H1 (cell line): ENCODE data around the gene SYCE3. TPM values are rescaled to one million over a fixed set of nuclear protein-coding genes. Genes with fewer than 3 reads are reported as not detected.

Experiments used
- ASH2L ChIP-seq: fragments of 200-600, 300-600 bp; sonication (generic); IDR thresholded peaks from one replicate; pipeline ENCODE4 v1.7.1; 2017; ENCODE audit warnings: low read length
- CBX5 ChIP-seq: fragments of 300-800, 300-1000 bp; sonication (generic); IDR thresholded peaks from 2 replicates; pipeline ENCODE4 v1.7.1; 2016; ENCODE audit warnings: antibody characterized with exemption, low read length, low read depth
- GTF2F1 ChIP-seq: IDR thresholded peaks from 2 replicates; pipeline ENCODE4 v1.6.1; 2012; ENCODE audit warnings: low read depth, low read length, improper control_type of control experiment, borderline replicate concordance
- SRF ChIP-seq: IDR thresholded peaks from 2 replicates; pipeline ENCODE4 v1.6.1; 2011; ENCODE audit warnings: mild to moderate bottlenecking, low read depth, low read length, moderate library complexity
- USF2 ChIP-seq: IDR thresholded peaks from 2 replicates; pipeline ENCODE4 v1.6.1; 2011; ENCODE audit warnings: low read length, improper control_type of control experiment
- polyA plus RNA-seq, 7 experiments: library from polyadenylated mRNA; depleted of rRNA in 3 of 7; stranded (reverse) in 5 of 7; unstranded in 2 of 7; fragments of >200 nt in 5 of 7; fragments of 200-250 nt in 2 of 7; gene quantifications; 1 replicate in 5 of 7; 2 replicates in 1 of 7; 4 replicates in 1 of 7; pipeline versions ENCODE4 v1.2.1 to v1.2.3, GENCODE V29; 2011 to 2013; ENCODE audit warnings: missing spikeins in 2 of 7, mixed read lengths in 2 of 7
- total RNA-seq: library from RNA; stranded (reverse); fragmentation: NEBNext Ultra II Directional; extraction: Animal tissue kit (Norgen Biotek cat#: 25700); gene quantifications from 2 replicates; pipeline ENCODE4 v1.2.1, GENCODE V29; 2021
- TF ChIP-seq, protein P1 (sequence below): fragments of 300-600 bp; sonication (generic); IDR thresholded peaks from 2 replicates; pipeline ENCODE4 v1.7.1; 2012; ENCODE audit warnings: low read length, moderate library complexity, mild to moderate bottlenecking, inconsistent platforms; ENCODE audit not compliant: insufficient replicate concordance
- TF ChIP-seq, protein P2 (sequence below): IDR thresholded peaks from 2 replicates; pipeline ENCODE4 v1.6.1; 2012; ENCODE audit warnings: low read length, inconsistent platforms

SYCE3 gene
- total and polyA plus RNA-seq, 2 of the 8 experiments (the other 6 are each of a cell fraction or from before 2014, with no cell fraction given): 1.9 TPM; not detected in 1

- TF ChIP-seq, protein P1, sequence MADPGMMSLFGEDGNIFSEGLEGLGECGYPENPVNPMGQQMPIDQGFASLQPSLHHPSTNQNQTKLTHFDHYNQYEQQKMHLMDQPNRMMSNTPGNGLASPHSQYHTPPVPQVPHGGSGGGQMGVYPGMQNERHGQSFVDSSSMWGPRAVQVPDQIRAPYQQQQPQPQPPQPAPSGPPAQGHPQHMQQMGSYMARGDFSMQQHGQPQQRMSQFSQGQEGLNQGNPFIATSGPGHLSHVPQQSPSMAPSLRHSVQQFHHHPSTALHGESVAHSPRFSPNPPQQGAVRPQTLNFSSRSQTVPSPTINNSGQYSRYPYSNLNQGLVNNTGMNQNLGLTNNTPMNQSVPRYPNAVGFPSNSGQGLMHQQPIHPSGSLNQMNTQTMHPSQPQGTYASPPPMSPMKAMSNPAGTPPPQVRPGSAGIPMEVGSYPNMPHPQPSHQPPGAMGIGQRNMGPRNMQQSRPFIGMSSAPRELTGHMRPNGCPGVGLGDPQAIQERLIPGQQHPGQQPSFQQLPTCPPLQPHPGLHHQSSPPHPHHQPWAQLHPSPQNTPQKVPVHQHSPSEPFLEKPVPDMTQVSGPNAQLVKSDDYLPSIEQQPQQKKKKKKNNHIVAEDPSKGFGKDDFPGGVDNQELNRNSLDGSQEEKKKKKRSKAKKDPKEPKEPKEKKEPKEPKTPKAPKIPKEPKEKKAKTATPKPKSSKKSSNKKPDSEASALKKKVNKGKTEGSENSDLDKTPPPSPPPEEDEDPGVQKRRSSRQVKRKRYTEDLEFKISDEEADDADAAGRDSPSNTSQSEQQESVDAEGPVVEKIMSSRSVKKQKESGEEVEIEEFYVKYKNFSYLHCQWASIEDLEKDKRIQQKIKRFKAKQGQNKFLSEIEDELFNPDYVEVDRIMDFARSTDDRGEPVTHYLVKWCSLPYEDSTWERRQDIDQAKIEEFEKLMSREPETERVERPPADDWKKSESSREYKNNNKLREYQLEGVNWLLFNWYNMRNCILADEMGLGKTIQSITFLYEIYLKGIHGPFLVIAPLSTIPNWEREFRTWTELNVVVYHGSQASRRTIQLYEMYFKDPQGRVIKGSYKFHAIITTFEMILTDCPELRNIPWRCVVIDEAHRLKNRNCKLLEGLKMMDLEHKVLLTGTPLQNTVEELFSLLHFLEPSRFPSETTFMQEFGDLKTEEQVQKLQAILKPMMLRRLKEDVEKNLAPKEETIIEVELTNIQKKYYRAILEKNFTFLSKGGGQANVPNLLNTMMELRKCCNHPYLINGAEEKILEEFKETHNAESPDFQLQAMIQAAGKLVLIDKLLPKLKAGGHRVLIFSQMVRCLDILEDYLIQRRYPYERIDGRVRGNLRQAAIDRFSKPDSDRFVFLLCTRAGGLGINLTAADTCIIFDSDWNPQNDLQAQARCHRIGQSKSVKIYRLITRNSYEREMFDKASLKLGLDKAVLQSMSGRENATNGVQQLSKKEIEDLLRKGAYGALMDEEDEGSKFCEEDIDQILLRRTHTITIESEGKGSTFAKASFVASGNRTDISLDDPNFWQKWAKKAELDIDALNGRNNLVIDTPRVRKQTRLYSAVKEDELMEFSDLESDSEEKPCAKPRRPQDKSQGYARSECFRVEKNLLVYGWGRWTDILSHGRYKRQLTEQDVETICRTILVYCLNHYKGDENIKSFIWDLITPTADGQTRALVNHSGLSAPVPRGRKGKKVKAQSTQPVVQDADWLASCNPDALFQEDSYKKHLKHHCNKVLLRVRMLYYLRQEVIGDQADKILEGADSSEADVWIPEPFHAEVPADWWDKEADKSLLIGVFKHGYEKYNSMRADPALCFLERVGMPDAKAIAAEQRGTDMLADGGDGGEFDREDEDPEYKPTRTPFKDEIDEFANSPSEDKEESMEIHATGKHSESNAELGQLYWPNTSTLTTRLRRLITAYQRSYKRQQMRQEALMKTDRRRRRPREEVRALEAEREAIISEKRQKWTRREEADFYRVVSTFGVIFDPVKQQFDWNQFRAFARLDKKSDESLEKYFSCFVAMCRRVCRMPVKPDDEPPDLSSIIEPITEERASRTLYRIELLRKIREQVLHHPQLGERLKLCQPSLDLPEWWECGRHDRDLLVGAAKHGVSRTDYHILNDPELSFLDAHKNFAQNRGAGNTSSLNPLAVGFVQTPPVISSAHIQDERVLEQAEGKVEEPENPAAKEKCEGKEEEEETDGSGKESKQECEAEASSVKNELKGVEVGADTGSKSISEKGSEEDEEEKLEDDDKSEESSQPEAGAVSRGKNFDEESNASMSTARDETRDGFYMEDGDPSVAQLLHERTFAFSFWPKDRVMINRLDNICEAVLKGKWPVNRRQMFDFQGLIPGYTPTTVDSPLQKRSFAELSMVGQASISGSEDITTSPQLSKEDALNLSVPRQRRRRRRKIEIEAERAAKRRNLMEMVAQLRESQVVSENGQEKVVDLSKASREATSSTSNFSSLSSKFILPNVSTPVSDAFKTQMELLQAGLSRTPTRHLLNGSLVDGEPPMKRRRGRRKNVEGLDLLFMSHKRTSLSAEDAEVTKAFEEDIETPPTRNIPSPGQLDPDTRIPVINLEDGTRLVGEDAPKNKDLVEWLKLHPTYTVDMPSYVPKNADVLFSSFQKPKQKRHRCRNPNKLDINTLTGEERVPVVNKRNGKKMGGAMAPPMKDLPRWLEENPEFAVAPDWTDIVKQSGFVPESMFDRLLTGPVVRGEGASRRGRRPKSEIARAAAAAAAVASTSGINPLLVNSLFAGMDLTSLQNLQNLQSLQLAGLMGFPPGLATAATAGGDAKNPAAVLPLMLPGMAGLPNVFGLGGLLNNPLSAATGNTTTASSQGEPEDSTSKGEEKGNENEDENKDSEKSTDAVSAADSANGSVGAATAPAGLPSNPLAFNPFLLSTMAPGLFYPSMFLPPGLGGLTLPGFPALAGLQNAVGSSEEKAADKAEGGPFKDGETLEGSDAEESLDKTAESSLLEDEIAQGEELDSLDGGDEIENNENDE: no peak
- TF ChIP-seq SRF: no peak
- no peak for TF ChIP-seq CBX5
- TF ChIP-seq ASH2L: no peak
- no peak for TF ChIP-seq USF2
- TF ChIP-seq, protein P2, sequence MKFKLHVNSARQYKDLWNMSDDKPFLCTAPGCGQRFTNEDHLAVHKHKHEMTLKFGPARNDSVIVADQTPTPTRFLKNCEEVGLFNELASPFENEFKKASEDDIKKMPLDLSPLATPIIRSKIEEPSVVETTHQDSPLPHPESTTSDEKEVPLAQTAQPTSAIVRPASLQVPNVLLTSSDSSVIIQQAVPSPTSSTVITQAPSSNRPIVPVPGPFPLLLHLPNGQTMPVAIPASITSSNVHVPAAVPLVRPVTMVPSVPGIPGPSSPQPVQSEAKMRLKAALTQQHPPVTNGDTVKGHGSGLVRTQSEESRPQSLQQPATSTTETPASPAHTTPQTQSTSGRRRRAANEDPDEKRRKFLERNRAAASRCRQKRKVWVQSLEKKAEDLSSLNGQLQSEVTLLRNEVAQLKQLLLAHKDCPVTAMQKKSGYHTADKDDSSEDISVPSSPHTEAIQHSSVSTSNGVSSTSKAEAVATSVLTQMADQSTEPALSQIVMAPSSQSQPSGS: no peak
- TF ChIP-seq GTF2F1: no peak
Measured at GRCh38 chr22:50547263-50547985, 15.3 kb downstream of the SYCE3 start (continued).
